CD4-positive, alpha-beta T cell treated with Interleukin-21 for 1 hour (primary cell): ENCODE measurements around the gene ADAM12.
"Not testable (repeated sequence)": the region's sequence is repeated elsewhere in the genome, so short reads cannot be mapped to it uniquely, and the experiment has no call there.

Source experiments
- DNase-seq: peaks from one replicate; pipeline ENCODE4 v3.0.0-alpha.2; 2020

ADAM12 gene

GRCh38 chr10:126373147-126373546 lies 15.1 kb downstream of the ADAM12 start:
- DNase-seq: no peak

DNA sequence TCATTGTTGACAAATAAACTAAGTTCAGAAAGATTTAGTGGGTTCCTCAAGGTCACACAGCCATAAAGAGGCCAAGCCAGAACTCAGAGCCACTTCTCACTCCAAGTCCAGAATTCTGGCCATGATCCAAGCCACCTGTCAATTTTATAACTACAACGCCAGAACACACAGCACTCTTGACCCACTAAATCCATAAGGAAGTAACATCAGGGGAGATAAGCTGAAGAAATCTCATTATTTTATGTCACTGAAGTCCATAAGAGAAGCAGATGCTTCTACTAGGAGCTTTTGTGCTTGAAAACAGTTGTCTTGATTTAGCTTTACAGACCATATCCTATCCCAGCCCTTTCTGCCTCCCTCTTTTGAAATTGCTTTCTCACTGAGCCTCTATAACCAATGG lies 15.9 kb downstream of the ADAM12 start:
- DNase-seq: no peak

- no peak for DNase-seq
Observed at GRCh38 chr10:126369125-126369710, 19.1 kb downstream of the ADAM12 start.

GRCh38 chr10:126357169-126357568 lies 31.1 kb downstream of the ADAM12 start:
- no peak for DNase-seq

DNA sequence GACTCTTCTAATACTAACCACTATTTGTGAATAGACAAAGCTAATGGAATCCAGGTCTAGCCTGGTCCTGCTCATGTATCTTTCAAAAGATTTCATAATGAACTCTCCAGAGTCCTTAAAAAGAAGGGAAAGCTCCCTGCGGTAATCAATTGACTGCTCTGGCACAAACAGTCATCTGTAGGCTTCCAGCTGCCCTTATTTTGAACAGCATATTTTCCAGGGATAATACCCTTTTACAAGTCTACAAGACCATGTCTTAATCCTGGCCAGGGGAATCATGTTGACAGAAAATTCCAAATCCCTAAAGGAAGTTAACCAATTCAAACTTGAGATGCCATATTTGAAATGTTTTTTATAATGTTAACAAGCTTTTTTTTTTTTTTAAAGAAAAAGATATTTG lies 34.6 kb downstream of the ADAM12 start:
- no peak for DNase-seq

DNA sequence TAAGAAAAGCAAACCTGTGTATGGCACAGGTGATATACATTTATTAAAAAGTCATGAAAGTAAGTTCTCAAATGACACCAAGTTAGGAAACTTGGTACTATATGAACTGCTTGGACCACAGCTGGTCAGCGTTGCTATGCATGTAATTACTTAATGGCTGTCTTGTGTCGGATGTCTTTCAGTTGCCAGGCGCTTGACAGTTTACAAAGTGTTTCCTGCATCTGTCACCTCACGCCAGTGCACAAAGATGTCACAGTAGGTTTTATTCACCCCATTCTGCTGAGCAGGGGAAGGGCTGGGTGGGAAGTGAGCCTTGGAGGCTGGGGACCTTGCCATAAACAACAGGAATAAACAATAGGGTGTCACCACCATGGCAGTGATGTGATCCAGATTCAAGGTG lies 35.8 kb downstream of the ADAM12 start:
- DNase-seq: no peak

GRCh38 chr10:126351021-126351420 lies 37.3 kb downstream of the ADAM12 start:
- DNase-seq: no peak

- DNase-seq: no peak
Observed at GRCh38 chr10:126350216-126350992, 37.9 kb downstream of the ADAM12 start.

- no peak for DNase-seq
Observed at GRCh38 chr10:126349676-126350075, 38.6 kb downstream of the ADAM12 start.

GRCh38 chr10:126349101-126349500 lies 39.2 kb downstream of the ADAM12 start:
- DNase-seq: no peak

DNA sequence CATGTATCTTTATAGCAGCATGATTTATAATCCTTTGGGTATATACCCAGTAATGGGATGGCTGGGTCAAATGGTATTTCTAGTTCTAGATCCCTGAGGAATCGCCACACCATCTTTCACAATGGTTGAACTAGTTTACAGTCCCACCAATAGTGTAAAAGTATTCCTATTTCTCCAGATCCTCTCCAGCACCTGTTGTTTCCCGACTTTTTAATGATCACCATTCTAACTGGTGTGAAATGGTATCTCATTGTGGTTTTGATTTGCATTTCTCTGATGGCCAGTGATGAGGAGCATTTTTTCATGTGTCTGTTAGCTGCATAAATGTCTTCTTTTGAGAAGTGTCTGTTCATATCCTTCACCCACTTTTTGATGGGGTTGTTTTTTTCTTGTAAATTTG lies 44.8 kb downstream of the ADAM12 start:
- DNase-seq: not testable (repeated sequence)

DNA sequence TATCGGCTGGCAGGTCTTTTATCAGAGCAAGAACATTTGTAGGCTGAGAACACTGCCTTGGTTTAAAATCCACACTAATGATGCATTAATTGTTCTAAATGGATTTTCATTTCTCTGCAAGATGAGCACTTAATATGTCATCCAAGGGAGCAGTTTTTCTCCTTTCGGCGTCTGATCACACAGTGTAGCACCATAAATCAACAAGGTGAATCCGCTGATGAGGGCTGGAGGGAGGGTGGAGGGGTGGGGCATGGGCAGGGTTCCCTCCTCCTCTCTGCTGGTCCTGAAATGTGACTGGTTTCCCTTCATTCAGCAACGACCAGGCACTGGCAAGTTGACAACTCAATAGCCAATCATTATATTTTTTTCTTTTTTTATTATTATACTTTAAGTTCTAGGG lies 45.6 kb downstream of the ADAM12 start:
- DNase-seq: no peak

GRCh38 chr10:126341491-126341890 lies 46.8 kb downstream of the ADAM12 start:
- DNase-seq: no peak

DNA sequence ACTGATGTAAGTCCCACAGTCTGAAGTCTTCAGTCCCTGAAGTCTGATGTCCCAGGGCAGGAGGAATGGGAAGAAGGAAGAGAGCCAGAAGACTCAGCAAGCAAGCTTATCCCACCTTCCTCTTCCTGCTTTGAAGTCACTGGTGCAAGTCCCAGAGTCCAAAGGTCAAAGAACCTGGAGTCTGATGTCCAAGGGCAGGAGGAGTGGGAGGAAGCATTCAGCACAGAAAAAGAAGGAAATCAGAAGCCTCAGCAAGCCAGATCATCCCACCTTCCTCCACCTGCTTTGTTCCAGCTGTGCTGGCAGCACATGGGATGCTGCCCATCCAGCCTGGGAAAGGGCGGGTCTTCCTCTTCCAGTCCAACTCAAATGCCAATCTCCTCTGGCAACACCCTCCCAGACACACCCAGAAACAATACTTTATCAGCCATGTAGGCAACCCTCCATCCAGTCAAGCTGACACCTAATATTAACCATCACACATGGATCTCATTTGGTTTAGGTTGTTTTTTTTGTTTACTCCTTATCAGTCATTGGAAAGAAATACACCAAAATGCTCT lies 50.9 kb downstream of the ADAM12 start:
- no peak for DNase-seq

GRCh38 chr10:126336801-126337200 lies 51.5 kb downstream of the ADAM12 start:
- no peak for DNase-seq

DNA sequence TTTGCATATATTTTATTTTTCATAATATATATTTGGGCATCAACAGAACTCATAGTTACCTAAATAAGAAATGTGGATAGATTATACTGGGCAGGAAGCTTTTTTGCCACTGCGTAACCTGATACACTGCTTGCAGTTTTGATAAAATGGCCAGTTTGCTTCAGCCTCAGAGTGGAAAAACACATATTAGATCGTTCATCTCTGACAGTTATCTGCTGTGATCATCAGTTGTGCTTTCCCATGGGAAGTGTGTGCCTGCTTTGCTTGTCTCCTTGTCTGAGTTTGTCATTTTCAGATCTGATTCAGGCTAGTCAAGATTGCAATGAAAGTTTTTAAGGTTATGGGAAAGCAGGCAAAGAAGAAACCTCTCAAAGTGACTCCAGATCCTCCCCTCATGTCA lies 54.0 kb downstream of the ADAM12 start:
- no peak for DNase-seq

- no peak for DNase-seq
Observed at GRCh38 chr10:126332576-126332975, 55.7 kb downstream of the ADAM12 start.

DNA sequence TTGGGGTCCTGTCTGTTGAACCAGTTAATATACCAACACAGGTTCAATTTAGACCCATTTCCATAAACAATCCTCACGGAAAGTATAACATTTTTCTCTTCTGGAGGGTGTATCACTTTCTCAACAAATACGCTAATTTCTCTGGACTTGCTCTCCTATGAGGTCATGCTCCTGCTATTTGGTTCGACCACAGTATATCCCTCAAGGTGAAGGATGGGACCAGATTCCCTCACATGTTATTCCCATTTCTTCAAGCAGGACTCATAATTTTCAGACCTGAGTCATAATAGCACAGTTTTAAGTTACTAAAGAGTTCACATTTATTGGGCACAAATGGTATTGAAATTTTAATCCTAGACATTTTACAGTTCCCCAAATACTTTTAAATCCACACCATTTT lies 57.2 kb downstream of the ADAM12 start:
- DNase-seq: no peak

GRCh38 chr10:126324826-126325225 lies 63.5 kb downstream of the ADAM12 start:
- no peak for DNase-seq

DNA sequence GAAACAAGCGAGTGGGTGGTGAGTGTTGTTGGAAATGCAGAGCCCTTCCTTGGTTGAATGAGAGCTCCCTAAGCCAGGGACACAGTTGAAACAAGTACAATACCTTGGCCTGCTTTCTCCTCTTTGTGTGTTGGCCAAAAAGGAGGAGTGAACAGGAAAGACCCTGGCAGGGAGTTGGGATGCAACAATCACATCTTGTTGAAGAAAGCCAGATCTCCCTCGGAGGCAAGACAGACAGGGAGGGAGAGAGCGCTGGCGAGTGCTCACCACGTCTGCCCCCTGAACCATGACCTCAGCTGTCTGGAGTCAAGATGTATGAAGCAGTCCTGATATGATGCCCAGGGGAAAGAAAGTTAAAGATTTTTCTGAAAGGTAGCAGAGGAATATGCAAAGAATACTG lies 66.8 kb downstream of the ADAM12 start:
- no peak for DNase-seq

DNA sequence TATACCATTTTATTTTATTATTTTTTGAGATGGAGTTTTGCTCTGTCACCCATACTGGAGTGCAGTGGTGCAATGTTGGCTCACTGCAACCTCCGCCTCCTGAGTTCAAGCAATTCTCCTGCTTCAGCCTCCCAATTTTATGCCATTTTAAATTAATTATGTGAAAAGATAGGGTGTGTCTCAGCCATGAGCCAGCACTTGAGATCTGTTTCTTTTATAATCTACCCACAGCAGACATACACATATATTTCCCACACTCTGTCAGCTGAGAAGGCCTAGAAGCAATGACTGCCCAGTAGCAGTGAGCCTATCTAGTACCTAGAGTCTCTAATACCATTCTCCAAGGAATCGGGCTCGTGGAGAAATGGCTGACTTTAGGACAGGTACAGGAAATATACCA lies 70.5 kb downstream of the ADAM12 start:
- DNase-seq: no peak

- DNase-seq: no peak
Observed at GRCh38 chr10:126315494-126316177, 72.6 kb downstream of the ADAM12 start.

DNA sequence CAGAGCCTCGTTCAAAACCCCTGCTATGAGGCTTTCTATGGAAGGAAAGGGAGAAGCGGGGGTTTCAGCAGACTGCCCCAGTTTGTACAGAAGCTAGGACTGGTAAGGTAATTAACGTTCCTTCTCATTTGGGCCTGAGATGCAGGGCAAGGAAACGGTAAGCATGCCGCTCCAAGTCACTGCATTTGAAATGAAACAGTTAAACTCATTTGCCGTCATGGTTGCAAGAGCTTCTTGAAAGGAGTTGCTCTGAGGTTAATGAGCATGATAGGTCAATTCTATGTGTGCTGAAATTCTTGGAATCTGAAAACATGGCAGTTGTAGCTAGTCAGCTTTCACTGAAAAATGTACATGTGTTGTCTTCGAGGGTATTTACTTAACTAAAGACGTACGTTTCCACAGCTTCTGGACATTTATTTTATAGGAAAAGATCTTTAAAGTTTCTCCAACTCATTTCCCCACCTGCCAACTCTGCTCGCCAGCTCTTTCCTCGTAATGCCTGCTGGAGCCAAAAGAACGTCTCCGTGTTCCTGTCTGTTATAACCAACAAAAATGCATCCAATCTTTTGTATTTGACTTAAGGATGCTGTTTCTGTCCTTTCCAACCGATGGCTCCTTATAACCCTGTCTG lies 73.3 kb downstream of the ADAM12 start:
- no peak for DNase-seq
